Smooth muscle cell of the brain vasculature (primary cell): ENCODE data around the gene CLSTN2.

ENCODE experiments used
- DNase-seq: peaks from one replicate; pipeline ENCODE4 v3.0.0-alpha.2; 2012; ENCODE audit warnings: low read depth, low spot score

The CLSTN2 gene

GRCh38 chr3:139935016-139935865 lies at the start of gene CLSTN2:
Gene CLSTN2 (plus strand): TSS chr3:139935185.
- DNase-seq, result no peak

GRCh38 chr3:139887431-139887830 lies 47.6 kb upstream of the CLSTN2 start:
- DNase-seq, result no peak

- no peak for DNase-seq
These were observed 46.3 kb upstream of the CLSTN2 start for GRCh38 chr3:139888561-139889140.

GRCh38 chr3:139893267-139893962 lies 41.6 kb upstream of the CLSTN2 start:
- no peak for DNase-seq

GRCh38 chr3:139893963-139894642 lies 40.9 kb upstream of the CLSTN2 start:
- no peak for DNase-seq

- DNase-seq, result no peak
These were observed 40.4 kb upstream of the CLSTN2 start for GRCh38 chr3:139894643-139894989.

- no peak for DNase-seq
These were observed 37.2 kb upstream of the CLSTN2 start for GRCh38 chr3:139897759-139898158.

GRCh38 chr3:139906418-139906817 lies 28.6 kb upstream of the CLSTN2 start:
- DNase-seq, result peak; percentile 21

- DNase-seq, result no peak
These were observed 25.2 kb upstream of the CLSTN2 start for GRCh38 chr3:139909811-139910210.

GRCh38 chr3:139916271-139916670 lies 18.7 kb upstream of the CLSTN2 start:
- no peak for DNase-seq

- DNase-seq, result no peak
These were observed 17.7 kb upstream of the CLSTN2 start for GRCh38 chr3:139917226-139917785.

- DNase-seq, result no peak
These were observed 6.1 kb upstream of the CLSTN2 start for GRCh38 chr3:139928708-139929505.

GRCh38 chr3:139930211-139930610 lies 4.8 kb upstream of the CLSTN2 start:
- DNase-seq, result no peak

GRCh38 chr3:139933766-139934165 lies 1.2 kb upstream of the CLSTN2 start:
- no peak for DNase-seq

GRCh38 chr3:139934613-139935015 lies 371 bp upstream of the CLSTN2 start:
- DNase-seq, result peak; percentile 23

GRCh38 chr3:139935866-139936817 lies 1.2 kb downstream of the CLSTN2 start:
- no peak for DNase-seq

GRCh38 chr3:139937674-139938279 lies 2.8 kb downstream of the CLSTN2 start:
- DNase-seq, result no peak

GRCh38 chr3:139939681-139940190 lies 4.8 kb downstream of the CLSTN2 start:
- no peak for DNase-seq

GRCh38 chr3:139940622-139941021 lies 5.6 kb downstream of the CLSTN2 start:
- DNase-seq, result no peak
